Keratinocyte (primary cell): ENCODE results near the gene EIF2S3B.

Experiments
- EZH2 ChIP-seq: IDR thresholded peaks from one replicate; pipeline ENCODE4 v1.6.1; 2012; ENCODE audit warnings: inconsistent platforms, mild to moderate bottlenecking, low read length, moderate library complexity
- TF ChIP-seq, protein P1 (sequence below), 3 experiments: IDR thresholded peaks in 1 of 3; conservative IDR thresholded peaks in 1 of 3; optimal IDR thresholded peaks in 1 of 3; 2 replicates in 2 of 3; 3 replicates in 1 of 3; pipeline versions ENCODE3 to v1.5.1; 2011; ENCODE audit warnings: low read length in 3 of 3, mild to moderate bottlenecking in 3 of 3, moderate library complexity in 2 of 3, control low read depth in 1 of 3, inconsistent platforms in 1 of 3; ENCODE audit not compliant: insufficient read depth in 2 of 3; ENCODE audit errors: extremely low read depth in 1 of 3

DNA sequence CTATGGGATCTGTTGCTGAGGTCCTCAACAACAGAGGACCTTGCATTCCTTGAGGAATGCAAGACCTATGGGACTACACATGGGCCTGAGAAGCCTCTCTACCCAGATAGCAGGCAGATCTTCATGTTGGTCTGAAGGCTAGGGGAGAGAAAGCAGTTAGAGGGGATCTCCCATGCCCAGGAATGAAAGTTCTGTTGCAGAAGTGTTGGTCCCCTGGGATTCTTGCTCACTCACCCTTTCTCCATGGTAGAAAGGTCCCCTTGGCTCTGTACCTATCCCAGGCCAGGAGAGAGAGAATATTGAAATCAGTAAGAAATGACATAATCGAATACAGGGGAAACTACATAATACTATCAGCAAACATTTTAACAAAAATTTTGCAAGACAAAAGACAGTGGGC, 36.0 kb upstream of the EIF2S3B start:
- TF ChIP-seq, protein P1, sequence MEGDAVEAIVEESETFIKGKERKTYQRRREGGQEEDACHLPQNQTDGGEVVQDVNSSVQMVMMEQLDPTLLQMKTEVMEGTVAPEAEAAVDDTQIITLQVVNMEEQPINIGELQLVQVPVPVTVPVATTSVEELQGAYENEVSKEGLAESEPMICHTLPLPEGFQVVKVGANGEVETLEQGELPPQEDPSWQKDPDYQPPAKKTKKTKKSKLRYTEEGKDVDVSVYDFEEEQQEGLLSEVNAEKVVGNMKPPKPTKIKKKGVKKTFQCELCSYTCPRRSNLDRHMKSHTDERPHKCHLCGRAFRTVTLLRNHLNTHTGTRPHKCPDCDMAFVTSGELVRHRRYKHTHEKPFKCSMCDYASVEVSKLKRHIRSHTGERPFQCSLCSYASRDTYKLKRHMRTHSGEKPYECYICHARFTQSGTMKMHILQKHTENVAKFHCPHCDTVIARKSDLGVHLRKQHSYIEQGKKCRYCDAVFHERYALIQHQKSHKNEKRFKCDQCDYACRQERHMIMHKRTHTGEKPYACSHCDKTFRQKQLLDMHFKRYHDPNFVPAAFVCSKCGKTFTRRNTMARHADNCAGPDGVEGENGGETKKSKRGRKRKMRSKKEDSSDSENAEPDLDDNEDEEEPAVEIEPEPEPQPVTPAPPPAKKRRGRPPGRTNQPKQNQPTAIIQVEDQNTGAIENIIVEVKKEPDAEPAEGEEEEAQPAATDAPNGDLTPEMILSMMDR (optimal IDR thresholded peaks at IDR 0.05 in 1 of 3, IDR thresholded peaks at IDR 0.05 in 1 of 3, conservative IDR thresholded peaks at IDR 0.05 in 1 of 3; ENCODE audit: extremely low read depth in 1 of 3, insufficient read depth in 2 of 3, low read length in 3 of 3): no peak
- no peak for TF ChIP-seq EZH2
